ENCODE results near the gene CKAP2L. TPM values are rescaled to one million over a fixed set of nuclear protein-coding genes. Genes with fewer than 3 reads are reported as not detected.

CKAP2L gene
- total RNA-seq, 1 donor from 2014 or later = 0.10 TPM

DNA sequence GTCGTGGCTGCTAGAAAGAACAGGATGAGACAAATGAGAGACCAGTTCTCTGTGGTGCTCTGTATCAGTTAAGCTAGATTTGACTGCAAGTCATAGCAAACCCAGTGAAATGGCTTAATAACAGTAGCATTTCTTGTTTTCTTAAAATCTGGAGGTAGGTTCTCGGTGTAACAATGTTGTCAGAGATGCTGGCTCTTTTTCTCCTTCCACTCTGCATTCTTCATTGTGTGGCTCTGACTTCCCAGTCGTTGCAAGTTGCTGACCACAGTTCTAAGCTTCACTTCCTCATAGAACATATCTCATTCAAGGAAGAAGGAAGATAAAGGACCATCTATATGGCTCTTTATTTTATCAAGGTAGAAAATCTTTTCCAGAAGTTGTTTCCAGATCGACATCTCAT lies 7.9 kb upstream of the CKAP2L start:
- intact Hi-C loops (cut with micrococcal nuclease) = no loop called here
- DNase-seq (no peak), ATAC-seq (no peak)

GRCh38 chr2:112768432-112768831 lies 4.0 kb upstream of the CKAP2L start:
- DNase-seq = no peak
- intact Hi-C loops (cut with micrococcal nuclease) = loop anchor here (10.0 kb wide), 1 partner anchor 176 kb away; no protein-coding TSS in a partner anchor
- no peak for ATAC-seq

DNA sequence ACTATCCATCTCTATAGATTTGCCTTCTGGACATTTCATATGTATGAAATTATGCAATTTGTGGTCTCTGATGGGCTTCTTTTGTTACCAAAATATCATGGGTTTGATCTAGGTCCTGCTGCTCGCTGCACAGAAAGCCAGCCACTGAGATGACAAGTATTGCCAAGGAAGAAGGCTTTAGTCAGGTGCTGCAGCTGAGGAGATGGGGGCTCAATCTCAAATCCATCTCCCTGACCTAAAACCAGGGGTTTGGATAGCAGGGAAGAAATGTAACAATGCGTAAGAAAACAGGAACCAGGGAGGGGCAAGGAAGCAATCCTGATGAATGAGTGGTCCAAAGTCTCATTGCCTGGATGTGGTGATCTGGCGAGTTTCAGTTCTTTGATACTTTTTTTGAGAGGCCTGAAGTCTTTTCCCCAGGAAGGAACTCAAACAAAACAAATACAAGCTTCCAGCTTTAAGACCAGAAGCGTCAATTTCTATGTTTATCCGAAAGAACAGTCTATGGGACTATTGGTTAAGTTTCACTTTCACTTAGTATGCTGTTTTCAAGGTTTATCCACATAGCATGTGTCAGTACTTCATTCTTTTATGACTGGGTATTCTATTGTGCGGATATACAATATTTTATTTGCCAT lies 3.4 kb upstream of the CKAP2L start:
- ATAC-seq = no peak
- no peak for DNase-seq
- intact Hi-C loops (cut with micrococcal nuclease) = loop anchor here (10.0 kb wide), 1 partner anchor 177 kb away; no protein-coding TSS in a partner anchor

DNA sequence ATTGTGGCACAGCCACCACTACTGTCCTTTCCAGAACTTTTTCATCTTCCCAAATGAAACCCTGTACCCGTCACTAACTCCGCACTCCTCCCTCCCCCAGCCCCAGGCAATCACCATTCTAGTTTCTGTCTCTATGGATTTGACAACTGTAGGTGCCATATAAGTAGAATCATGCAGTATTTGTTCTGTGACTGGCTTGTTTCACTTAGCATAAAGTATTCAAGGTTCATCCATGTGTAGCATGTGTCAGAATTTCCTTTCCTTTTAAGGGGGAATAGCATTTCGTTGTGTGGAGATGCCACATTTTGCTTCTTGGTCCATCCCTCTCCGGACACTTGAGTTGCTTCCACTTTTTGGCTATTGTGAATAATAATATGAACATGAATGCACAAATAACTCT lies 842 bp upstream of the CKAP2L start:
- ATAC-seq (no peak), DNase-seq (no peak)
- intact Hi-C loops (cut with micrococcal nuclease) = loop anchor here (10.0 kb wide), 1 partner anchor 180 kb away; no protein-coding TSS in a partner anchor

DNA sequence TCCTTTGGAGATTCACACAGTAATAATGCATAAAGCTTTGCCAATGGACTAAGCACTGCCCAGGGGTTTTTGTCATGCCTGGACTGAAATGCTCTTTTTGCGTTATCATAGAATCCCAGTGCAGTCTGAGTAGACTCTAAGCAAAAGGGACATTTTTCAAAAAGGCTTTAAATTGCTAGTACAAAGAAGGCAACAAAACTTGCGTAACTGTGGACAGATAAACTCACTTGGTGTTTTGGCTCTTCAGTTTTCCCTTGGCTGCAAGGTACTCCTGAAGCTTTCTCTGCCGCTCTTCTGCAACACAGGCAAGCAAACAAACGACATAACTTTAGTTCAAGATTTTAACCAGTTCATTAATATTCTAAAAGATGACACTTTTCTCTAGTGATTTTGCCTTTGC lies 2.1 kb downstream of the CKAP2L start:
- intact Hi-C loops (cut with micrococcal nuclease) = loop anchor here (10.0 kb wide), 1 partner anchor 183 kb away; no protein-coding TSS in a partner anchor
- no peak for ATAC-seq

GRCh38 chr2:112760149-112760548 lies 4.3 kb downstream of the CKAP2L start:
- DNase-seq (no peak), ATAC-seq (no peak)
- intact Hi-C loops (cut with micrococcal nuclease) = loop anchor here (10.0 kb wide), 1 partner anchor 185 kb away; no protein-coding TSS in a partner anchor

More for the DNA sequence above, 2.1 kb downstream of the CKAP2L start:
- no peak for DNase-seq

DNA sequence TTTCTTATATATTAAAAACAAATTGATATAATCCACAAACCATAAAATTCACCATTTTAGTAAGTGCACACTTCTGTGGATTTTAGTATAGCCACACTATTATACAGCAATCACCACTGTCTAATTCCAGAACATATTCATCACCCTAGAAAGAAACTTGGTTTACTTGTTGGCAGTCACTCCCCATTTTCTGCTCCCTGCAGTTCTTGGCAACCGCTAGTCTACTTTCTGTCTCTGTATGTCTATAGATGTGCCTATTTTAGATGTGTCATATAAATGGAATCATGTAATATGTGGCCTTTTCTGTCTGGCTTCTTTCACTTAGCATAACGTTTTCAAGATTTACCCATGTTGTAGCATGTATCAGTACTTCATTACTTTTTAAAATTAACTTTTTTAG lies 5.7 kb downstream of the CKAP2L start:
- ATAC-seq = no peak
- intact Hi-C loops (cut with micrococcal nuclease) = loop anchor here (10.0 kb wide), 1 partner anchor 126 kb away; no protein-coding TSS in a partner anchor
- no peak for DNase-seq

DNA sequence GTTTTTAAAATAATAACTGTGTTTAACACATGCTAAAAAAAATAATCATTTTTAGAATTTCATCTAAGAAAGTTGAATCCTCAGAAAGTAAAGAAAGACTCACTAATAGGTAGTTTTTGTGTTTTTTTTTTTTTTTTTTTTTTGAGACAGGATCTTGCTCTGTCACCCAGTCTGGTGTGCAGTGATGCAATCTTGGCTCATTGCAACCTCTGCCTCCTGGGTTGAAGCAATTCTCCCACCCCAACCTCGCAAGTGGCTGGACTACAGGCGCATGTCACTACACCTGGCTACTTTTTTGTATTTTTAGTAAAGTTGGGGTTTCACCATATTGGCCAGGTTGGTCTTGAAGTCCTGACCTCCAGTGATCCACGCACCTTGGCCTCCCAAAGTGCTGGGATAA lies 7.1 kb downstream of the CKAP2L start:
- intact Hi-C loops (cut with micrococcal nuclease) = loop anchor here (10.0 kb wide), 1 partner anchor 128 kb away; no protein-coding TSS in a partner anchor
- ATAC-seq (no peak), DNase-seq (no peak)

GRCh38 chr2:112756207-112756606 lies 8.2 kb downstream of the CKAP2L start:
- intact Hi-C loops (cut with micrococcal nuclease) = loop anchor here (10.0 kb wide), 1 partner anchor 129 kb away; no protein-coding TSS in a partner anchor
- ATAC-seq = no peak
- DNase-seq = no peak

DNA sequence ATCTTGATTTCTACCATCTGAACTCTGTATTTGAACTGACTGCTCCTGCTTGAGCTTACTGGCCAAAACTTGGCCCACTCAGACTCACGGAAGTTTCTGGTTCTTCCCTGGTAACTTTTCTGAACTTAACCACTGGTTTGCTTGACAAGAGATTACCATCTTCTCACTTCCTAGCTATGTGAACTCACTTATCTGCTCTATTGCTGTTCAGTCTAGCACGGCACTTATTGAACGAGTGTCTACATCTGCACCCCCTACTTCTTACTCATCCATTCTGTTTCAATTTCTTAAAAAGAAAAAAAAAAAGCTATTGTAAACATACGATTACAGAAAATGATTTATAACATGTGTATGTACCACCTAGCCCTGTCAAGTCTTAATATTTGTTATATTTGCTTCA lies 9.0 kb downstream of the CKAP2L start:
- intact Hi-C loops (cut with micrococcal nuclease) = loop anchor here (10.0 kb wide), 1 partner anchor 129 kb away; no protein-coding TSS in a partner anchor
- no peak for ATAC-seq
- no peak for DNase-seq

DNA sequence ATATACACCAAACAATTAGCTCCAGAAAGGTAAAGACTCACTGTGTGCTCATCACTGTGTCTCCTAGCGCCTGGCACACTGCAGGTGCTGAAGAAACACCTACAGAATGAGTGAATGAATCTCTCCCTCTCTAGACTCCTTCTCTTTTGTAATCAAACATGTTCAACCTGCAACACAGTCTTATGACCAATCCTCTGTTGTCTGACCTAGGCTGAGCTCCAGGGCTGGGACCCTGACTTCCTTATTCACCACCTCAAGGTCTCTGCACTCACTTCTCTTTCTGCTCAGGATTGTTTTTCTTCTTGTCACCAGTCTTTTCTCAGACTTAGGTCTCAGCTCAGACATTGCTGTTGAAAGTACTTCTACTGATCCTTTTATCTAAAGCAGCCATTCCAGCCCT lies 9.8 kb downstream of the CKAP2L start:
- ATAC-seq = no peak
- no peak for DNase-seq

GRCh38 chr2:112752667-112753066 lies 11.7 kb downstream of the CKAP2L start:
- no peak for DNase-seq
- intact Hi-C loops (cut with micrococcal nuclease) = loop anchor here (10.0 kb wide), 1 partner anchor 132 kb away; no protein-coding TSS in a partner anchor
- no peak for ATAC-seq

More for the DNA sequence above, 9.8 kb downstream of the CKAP2L start:
- intact Hi-C loops (cut with micrococcal nuclease) = loop anchor here (10.0 kb wide), 1 partner anchor 130 kb away; no protein-coding TSS in a partner anchor

GRCh38 chr2:112751451-112752197 lies 12.8 kb downstream of the CKAP2L start:
- ATAC-seq (no peak), DNase-seq (no peak)
- intact Hi-C loops (cut with micrococcal nuclease) = loop anchor here (10.0 kb wide), 1 partner anchor 133 kb away; no protein-coding TSS in a partner anchor

- ATAC-seq (no peak), DNase-seq (no peak)
- intact Hi-C loops (cut with micrococcal nuclease) = loop anchor here (10.0 kb wide), 1 partner anchor 134 kb away; no protein-coding TSS in a partner anchor
Measured at GRCh38 chr2:112750560-112750843, 13.9 kb downstream of the CKAP2L start.

GRCh38 chr2:112749755-112750559 lies 14.5 kb downstream of the CKAP2L start:
- ATAC-seq = peak; percentile 55
- intact Hi-C loops (cut with micrococcal nuclease) = loop anchor here (10.0 kb wide), 1 partner anchor 135 kb away; no protein-coding TSS in a partner anchor
- peak; percentile 72 for DNase-seq

- DNase-seq = no peak
- intact Hi-C loops (cut with micrococcal nuclease) = no loop called here
- no peak for ATAC-seq
Measured at GRCh38 chr2:112740527-112740926, 23.9 kb downstream of the CKAP2L start.

DNA sequence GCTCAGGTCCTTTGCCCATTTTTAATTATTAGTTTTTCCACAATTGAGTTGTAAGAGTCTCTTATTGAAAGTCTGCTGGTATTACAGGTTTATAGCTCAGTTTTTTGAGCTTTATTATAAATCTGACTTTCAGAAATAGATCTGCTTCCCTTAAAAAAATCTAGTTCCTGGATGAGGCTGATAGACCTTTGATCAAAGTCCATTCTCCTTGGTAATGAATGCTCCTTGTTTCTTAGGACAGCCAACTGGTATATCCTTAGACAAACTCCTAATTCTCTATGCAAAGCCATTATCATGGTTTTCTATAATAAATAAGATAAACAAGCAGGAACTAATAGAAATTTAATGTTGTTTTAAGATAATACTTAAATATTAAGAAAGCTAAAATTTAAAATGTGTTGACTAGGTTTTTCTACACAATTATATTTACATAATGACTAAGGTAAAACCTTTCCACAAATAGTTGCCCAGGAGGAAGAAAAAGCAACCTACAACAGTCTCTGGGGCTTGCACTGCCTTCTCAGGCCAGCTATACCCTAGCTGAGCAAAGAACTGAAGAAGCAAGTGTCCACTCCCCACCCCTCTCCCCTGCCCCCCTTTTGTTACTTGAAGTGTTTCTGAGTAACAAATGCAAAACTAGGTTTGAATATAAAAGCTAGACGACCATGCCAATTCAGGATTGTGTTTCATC lies 26.7 kb downstream of the CKAP2L start:
- intact Hi-C loops (cut with micrococcal nuclease) = no loop called here
- no peak for ATAC-seq

GRCh38 chr2:112733871-112734270 lies 30.5 kb downstream of the CKAP2L start:
- ATAC-seq (no peak), DNase-seq (no peak)
- intact Hi-C loops (cut with micrococcal nuclease) = no loop called here

More for the DNA sequence above, 26.7 kb downstream of the CKAP2L start:
- DNase-seq = no peak

DNA sequence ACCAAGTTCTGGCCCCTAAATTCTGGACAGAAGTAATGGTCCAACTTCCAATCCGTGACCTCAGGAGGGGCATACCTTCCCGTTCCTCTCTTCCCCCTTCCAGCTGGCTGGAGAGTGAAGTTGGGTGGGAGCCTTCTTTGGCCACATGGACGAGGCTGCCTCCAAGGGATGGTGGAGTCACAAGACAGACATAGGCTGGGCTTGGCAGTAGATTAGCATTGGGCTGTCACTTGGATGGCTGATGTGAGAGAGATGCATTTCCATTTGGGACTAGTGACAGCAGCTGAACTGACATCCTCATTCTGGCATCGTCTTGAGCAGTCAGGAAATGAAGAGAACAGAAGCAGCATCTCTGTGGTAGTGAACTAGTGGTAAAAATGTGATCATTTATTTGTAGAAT lies 31.0 kb downstream of the CKAP2L start:
- no peak for DNase-seq
- ATAC-seq = no peak
- intact Hi-C loops (cut with micrococcal nuclease) = no loop called here
